Upper lobe of left lung (tissue), 6 donors: ENCODE measurements around the gene ARHGEF19. TPM values are rescaled to one million over a fixed set of nuclear protein-coding genes. Genes with fewer than 3 reads are reported as not detected.

Experiments
- ATAC-seq, 2 donors: fragments of 200-7000 bp; cut with Tn5 transposase; one replicate each; pipeline ENCODE4 v1.9.1; 2022; ENCODE audit warnings: mild to moderate bottlenecking in 2 of 2, moderate library complexity in 2 of 2; ENCODE audit not compliant: low FRiP score in 2 of 2
- DNase-seq, 2 donors: peaks; one replicate each; pipeline ENCODE4 v3.0.0-alpha.2; 2019 to 2020
- H3K27ac ChIP-seq, 4 donors: fragments of 200-600 bp; sonication (generic); one replicate each; pipeline ENCODE4 v1.5.1; 2016 to 2019
- H3K27me3 ChIP-seq, 4 donors: fragments of 200-600 bp; sonication (generic); one replicate each; pipeline ENCODE4 v1.5.1; 2017 to 2019
- H3K36me3 ChIP-seq, 4 donors: fragments of 200-600 bp; sonication (generic); one replicate each; pipeline ENCODE4 v1.5.1; 2016 to 2019
- H3K4me1 ChIP-seq, 4 donors: fragments of 200-600 bp; sonication (generic); one replicate each; pipeline ENCODE4 v1.5.1; 2018 to 2019
- H3K4me3 ChIP-seq, 4 donors: fragments of 200-600 bp; sonication (generic); one replicate each; pipeline ENCODE4 v1.5.1; 2017 to 2019; ENCODE audit warnings: mild to moderate bottlenecking in 2 of 4, moderate library complexity in 1 of 4
- H3K9me3 ChIP-seq, 4 donors: fragments of 200-600 bp; sonication (generic); one replicate each; pipeline ENCODE4 v1.5.1; 2018 to 2019
- CTCF ChIP-seq, 6 experiments: fragments of 450-650 bp in 4 of 6; fragments of 200-600 bp in 2 of 6; sonication (generic) in 2 of 6; IDR thresholded peaks; one replicate each; pipeline ENCODE4 v1.5.1; 2016 to 2019; ENCODE audit warnings: antibody characterized with exemption in 6 of 6
- EP300 ChIP-seq, 4 donors: sonication (generic); formaldehyde crosslinking; IDR thresholded peaks; one replicate each; pipeline ENCODE4 v1.5.1; 2017; ENCODE audit warnings: antibody characterized with exemption in 4 of 4, control low read depth in 2 of 4
- POLR2A ChIP-seq, 4 donors: fragments of 450-650 bp; IDR thresholded peaks; one replicate each; pipeline ENCODE4 v1.5.1; 2016 to 2017; ENCODE audit warnings: antibody characterized with exemption in 4 of 4, mild to moderate bottlenecking in 2 of 4
- POLR2AphosphoS5 ChIP-seq, 2 donors: sonication (generic); formaldehyde crosslinking; IDR thresholded peaks; one replicate each; pipeline ENCODE4 v1.5.1; 2017; ENCODE audit warnings: antibody characterized with exemption in 2 of 2
- WGBS, 2 donors: methylation state at CpG; one replicate each; pipeline ENCODE4 v1.1.5; 2017 to 2018; 5-methylcytosine and 5-hydroxymethylcytosine counted together
- small RNA-seq, 4 donors: library from RNA; depleted of rRNA; stranded (forward); fragments of <200 nt; gene quantifications; one replicate each; pipeline ENCODE3, GENCODE V24; 2016
- total RNA-seq, 6 donors: library from RNA; depleted of rRNA in 4 of 6; stranded (reverse); fragments of >200 nt in 4 of 6; gene quantifications; one replicate each; pipeline versions ENCODE4 v1.1.0 to v1.2.1, GENCODE V29; 2016 to 2021
- donor health status: DM: no; HTN: no; CAD: no; lungs with moderate emphysema.
- donor health status: DM: no; HTN: yes; CAD: no; lungs with severe emphysema.

ARHGEF19 gene
- total RNA-seq, 6 donors from 2014 or later = 3.5 to 70.2 (median 12.6) TPM

- H3K4me1 ChIP-seq = peaks cover 68 to 74% (median 70%) of the 10 kb centered on the region in 4 donors
- H3K4me3 ChIP-seq = no peak overlapping the region
- DNase-seq (no peak), ATAC-seq (no peak)
- H3K27ac ChIP-seq = peak overlapping the region; percentile 40 to 96 (median 68)
- H3K9me3 ChIP-seq = no peaks in the 10 kb centered on the region
- H3K27me3 ChIP-seq = no peaks in the 10 kb centered on the region
- 62 to 74% methylated on average over 4 to 6 of the region's 6 CpGs for WGBS, 2 donors
- TF ChIP-seq POLR2AphosphoS5 (IDR thresholded peaks at IDR 0.05) = no peak
- peaks cover 0 to 36% (median 25%) of the 10 kb centered on the region in 4 donors for H3K36me3 ChIP-seq
These were observed 61.9 kb downstream of the ARHGEF19 start for GRCh38 chr1:16150508-16150907.

- Histone ChIP-seq H3K36me3 (peaks cover 0 to 36% (median 25%) of the 10 kb centered on the region in 4 donors), H3K4me1 (peaks cover 68 to 74% (median 71%) of the 10 kb centered on the region in 4 donors), H3K4me3 (no peak overlapping the region), H3K27ac (peak overlapping the region in 3 of 4 donors; percentile 44 to 96 (median 91)), H3K27me3 (no peaks in the 10 kb centered on the region), H3K9me3 (no peaks in the 10 kb centered on the region)
- TF ChIP-seq POLR2A (IDR thresholded peaks at IDR 0.05) (no peak), CTCF (IDR thresholded peaks at IDR 0.05) (no peak), POLR2AphosphoS5 (IDR thresholded peaks at IDR 0.05) (no peak), EP300 (IDR thresholded peaks at IDR 0.05) (no peak)
- DNase-seq (no peak), ATAC-seq (no peak)
- WGBS, 2 donors = 81 to 87% methylated on average over 9 to 12 of the region's 12 CpGs
These were observed 62.6 kb downstream of the ARHGEF19 start for GRCh38 chr1:16149702-16150488.

GRCh38 chr1:16149146-16149545 lies 63.3 kb downstream of the ARHGEF19 start:
- no peak overlapping the region for H3K4me3 ChIP-seq
- no peak for DNase-seq
- H3K4me1 ChIP-seq = peaks cover 70 to 76% (median 73%) of the 10 kb centered on the region in 4 donors
- no peak for ATAC-seq
- no peaks in the 10 kb centered on the region for H3K27me3 ChIP-seq
- 97 to 99% methylated on average over 6 to 7 of the region's 7 CpGs for WGBS, 2 donors
- H3K36me3 ChIP-seq = peaks cover 0 to 36% (median 25%) of the 10 kb centered on the region in 4 donors
- no peak overlapping the region for H3K27ac ChIP-seq
- TF ChIP-seq CTCF (IDR thresholded peaks at IDR 0.05) (no peak), EP300 (IDR thresholded peaks at IDR 0.05) (no peak), POLR2AphosphoS5 (IDR thresholded peaks at IDR 0.05) (no peak), POLR2A (IDR thresholded peaks at IDR 0.05) (no peak)
- no peaks in the 10 kb centered on the region for H3K9me3 ChIP-seq

- H3K27me3 ChIP-seq = no peaks in the 10 kb centered on the region
- DNase-seq = no peak
- H3K4me1 ChIP-seq = peaks cover 70 to 76% (median 73%) of the 10 kb centered on the region in 4 donors
- 90 to 97% methylated on average over 25 to 37 of the region's 39 CpGs for WGBS, 2 donors
- H3K36me3 ChIP-seq = peaks cover 0 to 36% (median 25%) of the 10 kb centered on the region in 4 donors
- H3K27ac ChIP-seq = no peak overlapping the region
- no peak overlapping the region for H3K4me3 ChIP-seq
- no peak for ATAC-seq
- H3K9me3 ChIP-seq = no peaks in the 10 kb centered on the region
- TF ChIP-seq CTCF (IDR thresholded peaks at IDR 0.05) = no peak
- TF ChIP-seq POLR2A (IDR thresholded peaks at IDR 0.05) = no peak
- no peak for TF ChIP-seq POLR2AphosphoS5 (IDR thresholded peaks at IDR 0.05)
- TF ChIP-seq EP300 (IDR thresholded peaks at IDR 0.05) = no peak
These were observed 63.9 kb downstream of the ARHGEF19 start for GRCh38 chr1:16148329-16149092.

Small RNAs within 50 kb of the gene (small RNA-seq; reads per million reads assigned to genes)
- 0 reads per million in 4 donors for gene MT1XP1

Other genes with a start within 250 kb of the ARHGEF19 start
- 10 to 100 TPM; 34.1 to 94.2 (median 42.9) TPM for gene ZBTB17, start 236.6 kb downstream of the ARHGEF19 start, total RNA-seq
- gene SRARP, start 208.4 kb downstream of the ARHGEF19 start, total RNA-seq = under 1 TPM in 2 of 6 donors, not detected in 4; 0.07 to 0.67 TPM
- gene HSPB7, start 194.6 kb downstream of the ARHGEF19 start, total RNA-seq = 1 to 10 TPM; 1.0 to 9.2 (median 3.0) TPM
- gene CLCNKA, start 190.6 kb downstream of the ARHGEF19 start, total RNA-seq = under 1 TPM in 3 of 6 donors, not detected in 3; 0.20 to 0.89 (median 0.49) TPM
- gene CLCNKB, start 168.9 kb downstream of the ARHGEF19 start, total RNA-seq = 1 to 10 TPM in 1 of 6 donors, under 1 TPM in 3, not detected in 2; 0.46 to 9.4 (median 0.53) TPM
- under 1 TPM in 1 of 6 donors, not detected in 5; 0.13 TPM for gene FAM131C, start 139.0 kb downstream of the ARHGEF19 start, total RNA-seq
- 10 to 100 TPM; 21.0 to 66.3 (median 38.7) TPM for gene EPHA2, start 56.6 kb downstream of the ARHGEF19 start, total RNA-seq
- 10 to 100 TPM in 2 of 6 donors, 1 to 10 TPM in 4; 3.0 to 11.6 (median 8.0) TPM for gene CPLANE2, start 24.5 kb upstream of the ARHGEF19 start, total RNA-seq
- gene FBXO42, start 139.8 kb upstream of the ARHGEF19 start, total RNA-seq = 10 to 100 TPM; 20.8 to 41.9 (median 24.0) TPM
- 100 to 1,000 TPM in 2 of 6 donors, 10 to 100 TPM in 4; 30.4 to 136 (median 58.3) TPM for gene SZRD1, start 154.6 kb upstream of the ARHGEF19 start, total RNA-seq
- not detected for gene SPATA21, start 224.8 kb upstream of the ARHGEF19 start, total RNA-seq
- 10 to 100 TPM; 61.9 to 96.4 (median 87.1) TPM for gene NECAP2, start 228.1 kb upstream of the ARHGEF19 start, total RNA-seq